ENCODE results near the gene SKAP1.

SKAP1 gene

GRCh38 chr17:48241770-48242497 is 188.1 kb downstream of the SKAP1 start:
- DNase-seq (ENCODE audit: low read depth) = no peak

GRCh38 chr17:48241131-48241591 is 188.9 kb downstream of the SKAP1 start:
- DNase-seq (ENCODE audit: low read depth) = no peak

GRCh38 chr17:48240562-48241130 is 189.4 kb downstream of the SKAP1 start:
- no peak for DNase-seq (ENCODE audit: low read depth)

DNA sequence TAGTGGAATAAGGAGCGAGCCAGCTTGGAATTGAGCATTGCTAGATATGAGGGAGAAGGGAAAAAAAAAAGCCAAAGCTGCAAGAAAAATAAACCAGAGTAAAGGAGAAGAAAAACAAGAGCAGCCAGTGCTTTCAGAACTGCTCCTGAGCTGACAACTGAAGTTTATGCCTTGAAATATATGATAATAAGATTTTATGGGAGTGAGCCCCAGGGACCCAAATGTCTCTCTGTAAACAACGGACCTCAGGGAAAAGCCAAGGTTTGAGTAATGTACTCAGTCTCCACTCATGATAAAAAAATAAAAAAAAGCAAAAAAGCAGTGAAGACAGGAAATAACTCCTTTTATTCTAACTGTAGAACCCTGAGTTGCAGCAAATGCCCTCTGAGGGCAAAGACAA is 189.9 kb downstream of the SKAP1 start:
- DNase-seq (ENCODE audit: low read depth) = no peak

- DNase-seq (ENCODE audit: low read depth) = no peak
Observed at GRCh38 chr17:48239603-48239995, 190.4 kb downstream of the SKAP1 start.

GRCh38 chr17:48238933-48239602 is 190.9 kb downstream of the SKAP1 start:
- DNase-seq (ENCODE audit: low read depth) = no peak

- no peak for DNase-seq (ENCODE audit: low read depth)
Observed at GRCh38 chr17:48237456-48237855, 192.6 kb downstream of the SKAP1 start.

DNA sequence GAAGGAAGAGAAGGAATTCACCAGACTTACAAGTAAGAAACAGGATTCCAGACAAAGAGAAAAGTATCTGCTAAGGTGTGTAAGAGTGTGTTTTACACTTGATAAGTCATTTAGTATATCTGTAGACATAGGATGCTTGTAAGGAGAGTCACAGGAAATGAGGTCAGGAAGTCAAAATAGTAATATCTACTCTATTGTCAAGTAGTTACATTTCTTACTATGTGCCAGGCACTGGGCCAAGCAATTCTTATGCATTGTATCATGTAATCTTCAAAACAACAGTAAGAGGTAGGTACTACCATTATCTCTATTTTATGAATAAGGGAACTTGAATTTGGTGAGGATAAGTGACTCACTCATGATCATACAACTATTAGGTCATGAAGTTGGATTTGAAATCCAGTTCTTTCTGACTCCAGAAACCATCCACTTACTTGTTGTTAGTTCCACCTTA is 193.3 kb downstream of the SKAP1 start:
- no peak for DNase-seq (ENCODE audit: low read depth)

DNA sequence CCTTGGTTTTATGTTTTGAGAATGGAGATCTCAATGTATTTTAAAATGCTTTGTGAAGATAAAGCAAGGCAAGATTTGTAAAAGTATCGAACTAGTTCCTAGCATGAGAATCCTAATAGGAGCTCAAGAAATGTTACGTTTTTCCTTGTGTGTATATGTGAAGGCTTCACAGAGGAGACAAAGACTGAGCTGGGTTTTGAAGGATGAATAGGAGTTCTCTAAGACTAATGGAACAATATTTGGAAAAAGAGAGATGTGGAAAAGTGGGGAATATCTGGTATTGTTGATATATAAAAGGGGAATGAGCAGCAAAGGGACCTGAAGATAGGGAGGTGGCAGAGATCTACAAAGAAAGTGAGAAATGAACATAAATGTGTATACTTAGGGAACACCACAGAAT is 195.1 kb downstream of the SKAP1 start:
- no peak for DNase-seq (ENCODE audit: low read depth)

DNA sequence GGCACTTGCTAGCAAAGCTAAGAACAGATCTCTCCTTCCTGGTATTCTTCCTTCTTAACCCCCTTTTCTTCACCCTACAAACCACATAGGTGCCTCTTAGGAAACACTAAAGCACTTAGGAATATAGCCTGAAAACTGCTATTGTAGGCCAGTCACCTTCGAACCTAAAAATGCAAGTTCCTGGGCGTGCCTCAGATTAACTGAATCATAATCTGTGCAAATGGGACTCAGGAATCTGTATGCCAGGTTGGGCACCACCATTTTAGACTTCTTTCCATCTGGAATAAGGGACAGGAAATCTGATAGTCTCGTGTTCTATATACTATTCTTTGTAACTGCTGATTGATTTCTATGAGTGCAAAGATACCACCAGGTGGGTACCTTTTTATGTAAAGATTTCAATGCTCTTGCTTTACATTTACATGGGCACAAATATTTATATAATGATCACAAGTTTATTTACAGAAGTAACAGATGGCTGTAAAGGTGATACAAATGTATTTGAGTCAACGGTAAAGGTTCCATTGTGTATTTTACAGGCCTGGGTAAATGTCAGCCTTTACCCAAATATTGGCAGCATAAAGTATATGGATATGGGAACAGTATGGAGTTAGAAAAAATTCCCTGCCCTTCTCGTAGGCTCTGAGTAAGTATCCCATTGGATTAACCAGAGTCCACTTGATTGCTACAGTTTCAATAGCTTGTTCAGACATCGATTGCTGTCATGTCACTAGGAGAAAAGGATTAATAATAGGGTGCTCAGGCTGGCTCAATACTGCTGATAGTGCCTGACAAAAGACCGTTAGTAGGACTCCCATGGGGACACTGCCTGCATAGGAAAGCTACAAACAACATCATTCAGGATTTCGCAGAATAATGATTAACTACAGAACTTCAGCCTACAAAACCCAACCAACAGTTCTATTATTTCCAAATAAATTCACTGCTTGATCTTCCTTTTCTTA is 197.7 kb downstream of the SKAP1 start:
- DNase-seq (ENCODE audit: low read depth) = no peak

DNA sequence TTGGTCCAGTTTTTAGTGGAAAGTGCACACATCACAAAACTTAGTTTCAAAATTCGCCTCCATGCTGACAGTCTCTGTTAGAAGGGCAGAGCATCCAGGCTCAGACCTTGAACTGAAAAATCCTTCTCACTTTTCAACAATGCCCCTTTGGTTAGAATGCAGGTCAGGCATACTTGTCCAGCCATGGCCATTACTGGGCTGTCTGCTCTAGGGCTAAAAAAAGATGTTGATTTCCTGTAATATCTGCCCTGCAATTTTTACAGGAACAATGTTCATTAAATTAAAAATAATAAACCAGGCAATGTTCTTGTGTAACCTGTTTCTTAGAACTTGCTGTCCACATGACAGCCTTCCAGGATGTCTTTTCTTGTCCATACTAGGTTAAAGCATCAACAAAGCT is 200.1 kb downstream of the SKAP1 start:
- no peak for DNase-seq (ENCODE audit: low read depth)

GRCh38 chr17:48228720-48229119 is 201.3 kb downstream of the SKAP1 start:
- DNase-seq (ENCODE audit: low read depth) = no peak

- DNase-seq (ENCODE audit: low read depth) = no peak
Observed at GRCh38 chr17:48225725-48226567, 204.1 kb downstream of the SKAP1 start.

DNA sequence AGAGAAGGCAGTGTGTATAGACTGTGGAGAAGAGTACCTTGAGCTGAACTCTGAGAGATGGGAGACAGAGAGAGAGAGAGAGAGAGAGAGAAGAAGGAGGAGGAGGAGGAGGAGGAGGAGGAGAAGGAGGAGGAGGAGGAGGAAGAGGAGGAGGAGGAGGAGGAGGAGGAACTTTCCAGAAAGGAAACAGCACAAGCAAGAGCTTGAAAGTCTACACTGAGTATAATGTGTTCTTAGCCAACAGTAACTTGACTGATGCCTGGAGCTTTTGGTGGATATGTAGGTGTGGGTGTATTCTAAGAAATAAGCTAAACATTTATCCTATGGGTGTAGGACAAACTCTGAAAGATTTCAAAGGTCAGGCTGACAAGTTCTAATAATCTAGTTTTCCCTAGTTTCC is 206.1 kb downstream of the SKAP1 start:
- no peak for DNase-seq (ENCODE audit: low read depth)

- no peak for DNase-seq (ENCODE audit: low read depth)
Observed at GRCh38 chr17:48219617-48220016, 210.4 kb downstream of the SKAP1 start.

DNA sequence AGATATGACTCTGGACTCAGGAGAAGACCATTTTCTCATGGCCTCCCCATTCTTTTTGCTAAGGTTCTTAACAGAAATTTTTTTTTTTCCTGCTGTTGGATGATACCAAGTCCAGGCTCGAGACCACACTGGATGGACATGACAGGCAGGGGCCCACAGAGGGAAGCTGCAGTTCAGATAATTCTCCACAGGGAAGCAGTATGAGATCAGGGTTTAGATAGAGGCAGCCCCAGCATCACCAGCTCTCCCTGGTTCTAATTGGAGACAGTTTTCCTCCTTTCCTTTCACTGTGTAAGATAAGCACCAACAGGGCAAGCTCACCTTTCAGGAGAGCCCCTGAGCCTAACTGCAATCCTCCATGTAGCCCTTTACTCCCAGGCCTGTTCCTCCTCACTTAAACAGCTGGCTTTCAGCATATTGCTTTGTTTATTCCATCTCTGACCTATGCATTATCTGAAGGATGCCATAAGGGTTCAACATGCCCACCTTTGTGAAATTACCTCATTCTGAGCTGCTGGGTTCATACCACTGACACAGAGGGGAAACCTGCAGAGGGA is 214.4 kb downstream of the SKAP1 start:
- DNase-seq (ENCODE audit: low read depth) = no peak

DNA sequence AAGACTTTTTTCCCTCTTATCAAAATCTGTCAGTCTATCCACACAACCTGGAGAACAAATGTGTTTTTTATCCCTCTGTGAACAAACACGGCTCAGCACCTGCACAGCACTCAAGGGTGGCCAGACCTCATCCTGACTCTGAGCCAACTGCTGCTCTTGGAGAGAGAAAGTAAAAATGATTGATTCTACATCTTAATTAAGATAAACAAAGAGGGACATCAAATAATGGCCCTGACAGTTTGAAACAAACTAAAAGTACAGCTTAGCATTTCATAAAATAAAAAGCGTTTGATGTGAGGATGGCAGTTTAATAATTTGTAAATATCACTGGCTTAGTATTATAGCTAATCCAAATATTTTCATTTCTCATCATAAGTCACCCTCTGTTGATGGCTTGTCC is 216.2 kb downstream of the SKAP1 start:
- no peak for DNase-seq (ENCODE audit: low read depth)

GRCh38 chr17:48211787-48212186 is 218.2 kb downstream of the SKAP1 start:
- DNase-seq (ENCODE audit: low read depth) = no peak

DNA sequence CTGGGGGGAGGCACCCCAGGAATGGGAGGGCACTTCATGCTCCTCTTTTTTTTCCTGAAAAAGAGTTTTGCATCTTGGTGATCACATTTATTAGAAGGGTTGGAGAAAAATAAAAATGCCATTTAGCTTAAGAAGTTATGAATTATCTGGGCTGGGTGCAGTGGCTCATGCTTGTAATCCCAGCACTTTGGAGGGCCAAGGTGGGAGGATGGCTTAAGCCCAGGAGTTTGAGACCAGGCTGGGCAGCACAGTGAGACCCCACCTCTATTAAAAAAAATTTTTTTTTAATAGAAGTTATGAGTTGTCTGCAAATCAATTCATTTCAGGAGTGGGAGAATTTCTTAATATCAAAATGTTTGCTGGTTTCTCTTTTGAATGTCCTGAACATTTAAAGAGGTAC is 219.0 kb downstream of the SKAP1 start:
- DNase-seq (ENCODE audit: low read depth) = no peak

DNA sequence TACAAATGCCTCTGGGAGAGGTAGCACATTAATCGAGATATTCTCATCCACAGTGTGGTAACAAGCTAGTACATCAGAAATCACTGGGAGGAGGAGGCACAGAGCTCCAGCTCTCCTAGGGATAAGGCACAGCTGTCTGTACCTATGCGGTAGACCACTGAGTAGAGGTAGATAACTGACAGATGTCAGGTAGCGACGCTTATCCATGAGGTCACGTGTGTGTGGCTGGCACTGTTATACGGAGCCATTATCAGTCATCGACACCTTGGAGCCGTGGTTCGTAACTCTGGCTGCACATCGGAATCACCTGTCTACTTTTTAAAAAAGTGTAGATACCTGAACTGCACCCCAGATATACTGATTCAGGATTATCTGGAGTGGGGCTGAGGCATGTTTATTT is 220.0 kb downstream of the SKAP1 start:
- DNase-seq (ENCODE audit: low read depth) = no peak
